Mononuclear cell (primary cell): ENCODE results near the gene SPRED2. TPM values are rescaled to one million over a fixed set of nuclear protein-coding genes. Genes with fewer than 3 reads are reported as not detected.

Experiments used
- H3K27me3 ChIP-seq: 2 replicates; pipeline ENCODE4 v1.6.0; 2011; ENCODE audit warnings: low read length, control low read depth; ENCODE audit not compliant: insufficient read depth
- H3K4me1 ChIP-seq: 2 replicates; pipeline ENCODE4 v1.5.1; 2011; ENCODE audit warnings: mild to moderate bottlenecking, low read length, control low read depth; ENCODE audit not compliant: insufficient read depth
- H3K4me3 ChIP-seq: 2 replicates; pipeline ENCODE4 v1.5.1; 2011; ENCODE audit warnings: mild to moderate bottlenecking, low read length, moderate library complexity
- H3K9me3 ChIP-seq: 2 replicates; pipeline ENCODE4 v1.5.1; 2011; ENCODE audit warnings: low read depth, mild to moderate bottlenecking, control low read depth, low read length
- total RNA-seq: library from RNA; depleted of rRNA; stranded (reverse); fragments of >200 nt; gene quantifications from one replicate; pipeline ENCODE4 v1.2.3, GENCODE V29; 2012

The SPRED2 gene
- total RNA-seq, 1 donor: 1.7 TPM

DNA sequence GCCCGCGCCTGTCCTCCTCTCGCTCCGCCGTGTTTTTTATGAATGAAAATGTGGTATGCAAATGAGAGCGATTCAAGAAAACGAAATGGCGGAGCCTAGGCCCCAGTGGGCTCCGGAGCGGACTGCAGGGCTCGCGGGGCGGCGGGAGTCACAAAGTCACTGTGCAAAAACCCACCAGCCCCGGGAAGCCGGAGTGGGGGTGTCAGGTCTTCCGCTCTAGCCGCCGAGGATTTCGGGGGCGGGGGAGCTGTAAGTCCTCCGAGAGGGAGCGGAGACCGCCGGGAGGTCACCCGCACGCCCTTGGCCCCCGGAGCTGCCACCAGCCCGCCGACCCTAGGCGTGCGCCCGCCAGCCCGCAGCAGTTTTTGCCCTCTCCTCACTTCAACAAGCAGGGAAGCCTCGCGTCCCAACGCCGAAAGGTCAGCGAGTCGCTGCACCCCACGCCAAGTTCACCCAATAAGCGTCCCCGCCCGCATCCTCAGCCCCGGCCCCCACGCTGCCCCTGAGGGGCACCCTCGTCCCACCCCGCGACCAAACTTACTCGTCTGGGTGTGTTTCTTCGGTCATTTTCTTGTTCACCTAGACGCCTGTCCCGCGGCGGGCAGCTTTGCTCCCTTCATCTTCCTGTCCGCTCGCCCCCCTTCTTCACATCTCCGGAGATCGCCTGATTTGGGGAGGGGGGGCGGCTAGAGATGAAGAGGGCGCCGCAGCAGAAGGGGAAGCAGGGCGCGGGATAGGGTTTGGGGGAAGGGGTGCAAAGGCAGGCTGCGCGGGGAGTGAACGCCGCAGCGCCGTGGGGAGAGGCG, 775 bp downstream of the SPRED2 start:
- Histone ChIP-seq H3K4me3 (peak overlapping the region; percentile 62), H3K27me3 (peaks cover 30% of the 10 kb centered on the region)

DNA sequence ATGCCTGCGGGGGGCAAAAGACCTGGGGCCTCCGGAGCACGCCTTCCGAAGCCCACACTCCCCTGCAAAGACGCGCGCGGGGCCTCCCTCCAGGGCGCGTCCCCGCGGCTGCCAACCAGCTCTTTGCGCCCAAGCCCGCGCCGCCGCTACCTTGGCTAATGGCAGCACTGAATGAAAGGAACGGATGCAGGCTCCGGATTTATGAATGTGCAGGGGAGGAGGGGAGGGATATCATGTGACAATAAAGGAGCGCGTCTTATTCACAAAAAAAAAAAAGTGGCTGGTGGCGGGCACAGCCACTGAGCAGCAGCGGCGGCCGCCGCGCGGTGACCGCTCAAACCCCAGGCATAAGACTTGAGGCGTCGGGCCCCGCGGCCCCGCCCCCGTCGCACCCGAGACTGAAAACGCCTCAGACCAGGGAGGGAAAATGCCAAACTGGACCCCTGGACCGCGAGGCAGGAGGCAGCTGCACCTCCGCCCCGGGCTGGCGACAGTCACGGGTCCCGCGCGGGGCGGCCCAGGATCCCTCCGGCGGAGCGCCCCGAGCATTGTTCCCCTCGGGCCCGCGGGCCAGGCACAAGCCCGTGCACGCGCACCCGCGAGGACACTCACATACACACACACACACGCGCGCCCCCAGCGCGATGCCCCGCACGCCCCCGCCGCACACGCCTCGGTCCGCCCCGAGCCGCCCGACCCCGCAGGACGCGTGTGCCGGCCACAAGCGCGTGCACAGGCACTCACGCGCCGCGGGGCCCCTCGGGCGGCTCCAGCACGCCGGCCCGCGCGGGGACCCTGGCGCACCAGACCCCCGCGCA, 1.6 kb downstream of the SPRED2 start:
- H3K9me3 ChIP-seq: no peaks in the 10 kb centered on the region
- peak overlapping the region; percentile 62 for H3K4me3 ChIP-seq
- H3K4me1 ChIP-seq: peaks cover 22% of the 10 kb centered on the region
- peaks cover 30% of the 10 kb centered on the region for H3K27me3 ChIP-seq

More for the DNA sequence above, 775 bp downstream of the SPRED2 start:
- H3K9me3 ChIP-seq: no peaks in the 10 kb centered on the region
- H3K4me1 ChIP-seq: peaks cover 27% of the 10 kb centered on the region

- Histone ChIP-seq H3K27me3 (peaks cover 23% of the 10 kb centered on the region), H3K4me3 (peak overlapping the region; percentile 62), H3K4me1 (peaks cover 15% of the 10 kb centered on the region), H3K9me3 (no peaks in the 10 kb centered on the region)
Measured at GRCh38 chr2:65429786-65430602, 2.4 kb downstream of the SPRED2 start.

DNA sequence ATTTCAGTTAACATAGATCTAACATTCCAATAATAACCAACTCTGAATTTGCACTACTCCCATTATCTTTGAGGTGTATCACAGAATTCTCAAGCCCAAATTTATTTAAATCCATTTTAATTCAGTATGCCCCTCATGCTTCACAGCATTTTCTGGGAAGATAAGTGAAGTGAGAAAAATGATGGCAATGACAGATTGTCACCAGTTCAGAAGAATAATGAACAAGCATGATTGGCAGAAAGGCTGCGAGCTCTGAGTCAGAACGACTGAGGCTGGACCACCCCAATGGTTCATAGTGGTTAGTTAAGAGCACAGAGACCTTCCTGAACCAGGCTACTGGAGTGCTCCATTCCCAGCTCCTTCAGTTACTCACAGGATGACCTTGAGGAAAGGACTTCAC, 4.9 kb downstream of the SPRED2 start:
- Histone ChIP-seq H3K4me3 (no peak overlapping the region), H3K27me3 (peaks cover 11% of the 10 kb centered on the region), H3K4me1 (peaks cover 9% of the 10 kb centered on the region), H3K9me3 (no peaks in the 10 kb centered on the region)

DNA sequence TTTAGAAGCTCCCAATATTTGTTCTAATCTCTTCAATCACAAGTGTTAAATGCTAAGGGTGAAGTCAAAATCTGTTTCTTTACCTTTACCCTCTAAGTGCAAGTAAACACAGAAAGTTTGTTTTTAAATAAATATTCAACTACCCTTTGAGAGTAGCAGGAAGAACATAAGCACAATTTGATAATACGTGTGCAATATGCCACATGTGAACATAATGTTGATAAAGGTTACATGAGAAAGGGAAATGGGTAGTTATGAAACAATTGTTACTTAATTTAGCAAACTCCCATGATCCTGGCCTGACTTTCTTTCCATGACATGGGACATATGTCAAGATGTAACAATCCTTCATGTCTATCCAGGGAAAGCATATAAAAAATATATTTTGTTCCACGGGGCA, 7.1 kb downstream of the SPRED2 start:
- H3K9me3 ChIP-seq: no peaks in the 10 kb centered on the region
- H3K4me3 ChIP-seq: no peak overlapping the region
- H3K4me1 ChIP-seq: peaks cover 14% of the 10 kb centered on the region
- H3K27me3 ChIP-seq: peaks cover 13% of the 10 kb centered on the region

DNA sequence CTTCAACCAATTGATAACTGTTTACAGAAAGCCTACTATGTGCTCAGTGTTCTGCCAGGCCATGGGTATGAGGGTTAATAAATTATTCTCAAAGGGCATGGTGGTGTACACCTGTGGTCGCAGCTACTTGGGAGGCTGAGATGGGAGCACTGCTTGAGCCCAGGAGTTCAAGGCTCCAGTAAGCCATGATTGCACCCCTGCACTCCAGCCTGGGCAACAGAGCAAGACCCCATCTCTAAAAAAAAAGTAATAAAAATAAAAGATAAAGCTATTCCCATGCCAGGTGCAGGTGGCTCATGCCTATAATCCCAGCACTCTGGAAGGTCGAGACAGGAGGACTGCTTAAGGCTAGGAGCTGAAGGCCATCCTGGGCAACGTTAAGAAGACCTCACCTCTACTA, 8.0 kb downstream of the SPRED2 start:
- Histone ChIP-seq H3K27me3 (peaks cover 8% of the 10 kb centered on the region), H3K9me3 (no peaks in the 10 kb centered on the region), H3K4me1 (peaks cover 10% of the 10 kb centered on the region), H3K4me3 (no peak overlapping the region)

GRCh38 chr2:65421432-65421748, 11.0 kb downstream of the SPRED2 start:
- Histone ChIP-seq H3K4me3 (no peak overlapping the region), H3K9me3 (no peaks in the 10 kb centered on the region), H3K27me3 (peaks cover 2% of the 10 kb centered on the region), H3K4me1 (peaks cover 19% of the 10 kb centered on the region)

DNA sequence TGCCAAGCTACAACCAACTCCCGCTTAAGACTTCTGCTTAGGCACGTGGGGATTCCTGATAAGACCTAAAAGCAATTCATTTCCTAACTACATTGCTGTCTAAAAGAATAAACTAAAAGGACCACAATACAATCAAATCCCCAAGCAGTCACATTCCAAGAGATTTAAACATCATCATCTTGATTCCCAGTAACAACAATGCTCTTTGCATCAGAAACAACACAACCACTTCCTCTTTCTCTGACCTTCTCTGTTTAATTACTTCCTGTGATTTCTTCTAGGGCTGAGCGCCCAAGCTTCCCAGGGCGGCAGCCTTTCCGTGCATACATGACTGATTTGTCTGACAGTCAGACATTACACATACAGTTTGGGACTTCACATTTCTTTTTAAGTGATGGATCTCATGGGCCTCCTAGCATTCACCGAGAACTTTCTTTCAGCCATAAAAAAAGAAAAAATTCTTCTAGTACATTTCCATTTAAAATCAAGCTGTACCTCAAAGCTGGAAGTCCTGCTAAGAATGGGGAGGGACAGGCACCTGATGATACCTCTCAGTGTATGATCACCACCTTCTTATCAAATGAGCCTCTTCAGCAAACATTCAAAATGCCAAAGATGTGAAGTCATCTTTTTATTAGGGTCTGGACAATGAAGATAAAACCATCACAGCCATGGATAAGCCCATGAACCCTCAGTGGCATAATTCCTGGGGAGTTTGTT, 11.5 kb downstream of the SPRED2 start:
- Histone ChIP-seq H3K4me1 (peaks cover 19% of the 10 kb centered on the region), H3K4me3 (no peak overlapping the region), H3K9me3 (no peaks in the 10 kb centered on the region), H3K27me3 (peaks cover 2% of the 10 kb centered on the region)

GRCh38 chr2:65417509-65418085, 14.8 kb downstream of the SPRED2 start:
- no peaks in the 10 kb centered on the region for H3K9me3 ChIP-seq
- peaks cover 2% of the 10 kb centered on the region for H3K27me3 ChIP-seq
- peaks cover 19% of the 10 kb centered on the region for H3K4me1 ChIP-seq
- H3K4me3 ChIP-seq: no peak overlapping the region

GRCh38 chr2:65416945-65417344, 15.5 kb downstream of the SPRED2 start:
- no peak overlapping the region for H3K4me3 ChIP-seq
- H3K9me3 ChIP-seq: no peaks in the 10 kb centered on the region
- peaks cover 19% of the 10 kb centered on the region for H3K4me1 ChIP-seq
- H3K27me3 ChIP-seq: no peaks in the 10 kb centered on the region

DNA sequence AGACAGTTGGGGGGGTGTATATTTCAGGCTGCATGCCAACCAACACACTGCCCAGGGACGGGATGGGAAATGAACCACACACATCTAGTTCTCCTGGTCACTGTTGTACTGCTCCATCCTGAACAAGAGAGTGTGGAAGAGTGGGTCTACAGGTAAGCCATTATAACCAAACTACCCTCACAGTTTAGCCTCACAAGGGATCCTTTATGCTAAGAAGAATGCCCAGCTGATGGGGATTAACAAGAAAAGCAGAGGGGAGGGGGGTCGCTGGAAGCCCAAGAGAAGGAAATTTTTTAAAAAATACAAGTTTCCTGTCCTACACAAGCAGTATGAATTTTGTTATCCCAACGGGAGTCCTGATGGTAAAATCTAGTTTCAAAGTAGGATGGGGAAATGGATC, 16.1 kb downstream of the SPRED2 start:
- Histone ChIP-seq H3K4me3 (no peak overlapping the region), H3K9me3 (no peaks in the 10 kb centered on the region), H3K27me3 (no peaks in the 10 kb centered on the region), H3K4me1 (peaks cover 18% of the 10 kb centered on the region)

DNA sequence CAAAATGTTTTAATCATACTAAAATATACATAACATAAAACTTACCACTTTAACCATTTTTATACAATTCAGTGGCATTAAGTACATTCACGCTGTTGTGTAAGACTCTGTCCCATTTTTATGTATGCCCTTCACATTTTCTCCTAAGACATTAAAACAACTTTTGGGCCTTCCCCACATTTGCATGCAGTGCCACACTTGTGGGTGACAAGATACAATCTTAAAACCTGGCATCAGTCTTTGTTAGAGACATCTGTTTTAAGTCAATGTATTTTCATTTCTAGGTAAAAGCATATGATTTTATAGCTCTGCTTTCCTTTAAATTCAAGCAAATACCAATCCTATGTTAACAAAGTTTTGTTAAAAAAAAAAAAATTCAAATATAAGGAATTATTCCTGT, 17.3 kb downstream of the SPRED2 start:
- no peaks in the 10 kb centered on the region for H3K27me3 ChIP-seq
- no peaks in the 10 kb centered on the region for H3K9me3 ChIP-seq
- no peak overlapping the region for H3K4me3 ChIP-seq
- H3K4me1 ChIP-seq: peaks cover 9% of the 10 kb centered on the region

DNA sequence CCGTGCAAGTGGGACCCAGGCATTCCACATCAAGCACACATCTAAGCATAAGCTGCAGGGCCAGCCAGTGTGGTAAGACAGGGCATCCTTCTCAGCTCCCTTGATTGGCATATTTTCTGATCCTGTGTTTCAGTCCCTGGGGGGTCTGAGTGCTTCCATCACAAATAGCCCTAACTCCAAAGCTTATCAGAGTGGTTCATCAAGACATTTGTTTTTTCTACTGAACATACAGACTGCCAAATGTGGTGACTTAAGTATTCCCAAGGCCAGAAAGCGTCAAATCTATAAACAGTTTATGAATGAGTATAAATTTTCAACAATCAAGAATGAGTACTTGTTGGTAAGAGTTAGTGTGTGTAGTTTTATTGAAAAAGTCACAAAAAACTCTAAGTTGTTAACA, 18.8 kb downstream of the SPRED2 start:
- Histone ChIP-seq H3K9me3 (no peaks in the 10 kb centered on the region), H3K4me1 (peaks cover 9% of the 10 kb centered on the region), H3K27me3 (no peaks in the 10 kb centered on the region), H3K4me3 (no peak overlapping the region)

DNA sequence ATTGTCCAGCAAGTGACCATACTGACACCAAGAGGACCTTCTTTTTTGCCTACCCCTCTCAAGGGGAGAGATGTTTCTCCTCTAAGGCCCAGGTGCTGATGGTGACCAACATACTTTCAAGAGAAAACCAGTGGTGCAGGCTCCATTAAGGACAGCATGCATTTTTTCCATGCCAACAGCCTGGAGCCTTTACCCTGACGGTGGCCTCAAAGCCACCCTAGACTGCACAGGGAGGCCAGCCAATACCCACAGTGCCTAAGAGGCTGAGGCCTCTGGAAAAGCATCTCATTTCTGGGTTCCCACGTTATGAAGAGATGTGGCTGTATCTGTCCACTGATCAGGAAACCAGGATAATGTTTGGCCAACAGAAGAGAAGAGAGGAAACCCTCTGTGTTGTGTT, 19.3 kb downstream of the SPRED2 start:
- no peaks in the 10 kb centered on the region for H3K9me3 ChIP-seq
- H3K4me3 ChIP-seq: no peak overlapping the region
- H3K27me3 ChIP-seq: no peaks in the 10 kb centered on the region

More for the DNA sequence above, 19.3 kb downstream of the SPRED2 start:
- H3K4me1 ChIP-seq: peaks cover 9% of the 10 kb centered on the region
